GM13977 (cell line): ENCODE data around the gene OPCML.

ENCODE experiments used
- DNase-seq: peaks from one replicate; pipeline ENCODE4 v3.0.0; 2012; ENCODE audit warnings: low spot score
- in situ Hi-C: fragments of 300-500 bp; cut with MboI; formaldehyde crosslinking; loops from one replicate; pipeline ENCODE4 v1.12.0; 2022; ENCODE audit warnings: low sequenced_read_pairs, low pct_unique_long_range_greater_than_20kb, mixed read lengths, inconsistent platforms; ENCODE audit not compliant: unreplicated experiment
- TF ChIP-seq, protein P1 (sequence below): IDR thresholded peaks from 2 replicates; pipeline ENCODE4 v1.5.1; 2012; ENCODE audit warnings: mild to moderate bottlenecking, control low read depth; ENCODE audit not compliant: insufficient read depth; ENCODE audit errors: extremely low read depth, missing control alignments

The OPCML gene

DNA sequence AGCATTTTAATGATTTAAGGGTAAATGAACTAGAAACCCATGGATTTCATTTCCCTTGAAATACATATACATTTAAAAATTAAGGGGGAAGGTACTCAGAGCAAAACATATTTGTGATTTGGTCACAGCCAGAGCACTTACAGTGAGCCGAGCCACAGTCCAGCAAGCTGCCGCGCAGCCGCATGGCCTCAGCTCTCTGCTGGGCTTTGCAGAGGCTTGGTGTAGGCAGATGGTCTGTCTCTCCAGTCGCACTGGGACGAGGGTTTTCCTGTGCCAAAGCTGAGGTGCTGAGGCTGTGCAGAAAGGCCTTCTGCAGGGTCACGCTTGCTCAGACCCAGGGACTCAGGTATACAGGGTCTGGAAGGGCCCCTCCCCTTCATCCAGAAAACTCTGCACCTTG lies 367.3 kb downstream of the OPCML start:
- in situ Hi-C loops: no loop called here
- DNase-seq: no peak
- TF ChIP-seq, protein P1, sequence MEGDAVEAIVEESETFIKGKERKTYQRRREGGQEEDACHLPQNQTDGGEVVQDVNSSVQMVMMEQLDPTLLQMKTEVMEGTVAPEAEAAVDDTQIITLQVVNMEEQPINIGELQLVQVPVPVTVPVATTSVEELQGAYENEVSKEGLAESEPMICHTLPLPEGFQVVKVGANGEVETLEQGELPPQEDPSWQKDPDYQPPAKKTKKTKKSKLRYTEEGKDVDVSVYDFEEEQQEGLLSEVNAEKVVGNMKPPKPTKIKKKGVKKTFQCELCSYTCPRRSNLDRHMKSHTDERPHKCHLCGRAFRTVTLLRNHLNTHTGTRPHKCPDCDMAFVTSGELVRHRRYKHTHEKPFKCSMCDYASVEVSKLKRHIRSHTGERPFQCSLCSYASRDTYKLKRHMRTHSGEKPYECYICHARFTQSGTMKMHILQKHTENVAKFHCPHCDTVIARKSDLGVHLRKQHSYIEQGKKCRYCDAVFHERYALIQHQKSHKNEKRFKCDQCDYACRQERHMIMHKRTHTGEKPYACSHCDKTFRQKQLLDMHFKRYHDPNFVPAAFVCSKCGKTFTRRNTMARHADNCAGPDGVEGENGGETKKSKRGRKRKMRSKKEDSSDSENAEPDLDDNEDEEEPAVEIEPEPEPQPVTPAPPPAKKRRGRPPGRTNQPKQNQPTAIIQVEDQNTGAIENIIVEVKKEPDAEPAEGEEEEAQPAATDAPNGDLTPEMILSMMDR: no peak

DNA sequence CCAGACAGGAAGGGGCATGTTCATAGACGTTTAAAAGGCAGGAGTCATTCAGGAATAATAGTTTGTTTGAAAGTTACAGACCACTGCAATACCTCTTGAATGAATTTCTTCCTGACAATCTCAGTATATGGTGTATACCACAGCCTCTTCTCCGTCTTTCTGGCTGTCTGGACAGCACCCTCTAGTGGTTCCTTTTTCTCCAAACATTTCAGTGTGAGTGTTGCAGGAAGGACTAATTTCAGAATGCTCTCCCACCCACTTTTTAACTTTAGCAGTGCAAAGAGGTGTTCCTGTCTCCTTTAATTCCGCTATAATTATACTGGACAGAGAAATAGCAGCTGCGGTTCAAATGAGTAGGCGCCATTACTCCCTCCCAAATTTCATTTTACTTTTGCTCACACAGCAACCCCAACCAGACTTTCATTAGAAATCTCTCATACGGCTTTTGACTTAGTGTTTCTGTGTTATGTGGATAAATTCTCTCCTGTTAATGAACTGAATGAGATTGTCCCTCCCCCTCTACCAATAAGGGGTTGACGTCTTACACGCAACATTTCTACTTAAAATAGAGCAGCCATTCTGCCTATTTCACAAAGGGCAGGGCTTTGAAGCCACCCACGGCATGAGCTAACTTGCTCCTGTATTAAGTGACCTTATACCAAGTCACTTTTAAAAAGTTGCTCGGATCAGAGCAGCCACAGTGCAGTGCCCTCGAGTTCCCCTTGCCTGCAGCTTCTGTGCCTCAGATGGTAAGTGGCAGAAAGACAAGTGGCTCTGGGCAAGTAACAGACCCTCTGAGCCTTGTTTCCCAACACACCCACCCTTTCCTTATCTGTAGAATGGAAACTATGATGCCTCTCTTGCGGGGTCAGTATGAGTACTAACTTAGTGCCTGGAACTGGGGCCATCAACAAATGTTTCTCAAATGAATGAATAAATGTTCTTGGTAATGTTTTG lies 368.6 kb downstream of the OPCML start:
- TF ChIP-seq, protein P1: peak; percentile 70
- DNase-seq: peak; percentile 50
- in situ Hi-C loops: no loop called here

DNA sequence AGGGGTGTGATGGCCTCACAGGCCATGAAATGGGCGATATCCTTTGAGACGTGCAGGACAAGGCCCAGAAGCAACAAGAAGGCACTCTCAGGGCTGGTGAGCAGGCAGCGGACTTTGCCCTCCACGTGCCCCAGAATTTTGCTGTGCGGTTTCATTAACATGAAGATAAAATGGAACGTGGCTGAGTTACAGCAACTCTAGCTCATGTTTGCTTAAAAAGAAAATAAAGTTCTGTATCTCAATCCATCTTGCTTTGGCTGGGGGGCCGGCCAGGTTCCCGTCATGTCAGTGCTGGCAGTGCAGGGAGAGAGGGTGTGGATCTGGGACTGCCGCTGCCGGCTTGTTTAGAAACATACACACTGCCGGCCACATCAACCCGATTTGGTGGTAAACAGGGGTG lies 370.1 kb downstream of the OPCML start:
- TF ChIP-seq, protein P1: no peak
- DNase-seq: no peak
- in situ Hi-C loops: no loop called here

DNA sequence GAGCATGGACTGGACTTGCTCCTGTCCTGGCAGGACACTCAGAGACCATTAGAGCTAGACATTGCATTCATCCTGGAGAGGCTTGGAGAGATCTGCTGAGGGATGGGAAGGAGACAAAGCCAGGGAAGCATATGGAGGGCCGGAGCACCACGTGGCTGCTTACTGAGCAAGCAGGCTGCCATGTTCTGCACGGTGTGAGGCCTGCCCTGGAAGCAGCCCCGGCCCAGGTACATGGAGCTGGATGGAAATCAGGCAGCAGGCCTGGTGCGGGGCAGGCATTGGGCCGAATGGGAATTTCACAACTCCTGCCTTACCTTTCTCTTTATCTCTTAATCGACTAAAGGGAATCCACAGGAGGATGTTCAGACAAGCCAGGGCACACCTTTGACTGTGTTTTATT lies 371.5 kb downstream of the OPCML start:
- DNase-seq: no peak
- TF ChIP-seq, protein P1: no peak
- in situ Hi-C loops: no loop called here

DNA sequence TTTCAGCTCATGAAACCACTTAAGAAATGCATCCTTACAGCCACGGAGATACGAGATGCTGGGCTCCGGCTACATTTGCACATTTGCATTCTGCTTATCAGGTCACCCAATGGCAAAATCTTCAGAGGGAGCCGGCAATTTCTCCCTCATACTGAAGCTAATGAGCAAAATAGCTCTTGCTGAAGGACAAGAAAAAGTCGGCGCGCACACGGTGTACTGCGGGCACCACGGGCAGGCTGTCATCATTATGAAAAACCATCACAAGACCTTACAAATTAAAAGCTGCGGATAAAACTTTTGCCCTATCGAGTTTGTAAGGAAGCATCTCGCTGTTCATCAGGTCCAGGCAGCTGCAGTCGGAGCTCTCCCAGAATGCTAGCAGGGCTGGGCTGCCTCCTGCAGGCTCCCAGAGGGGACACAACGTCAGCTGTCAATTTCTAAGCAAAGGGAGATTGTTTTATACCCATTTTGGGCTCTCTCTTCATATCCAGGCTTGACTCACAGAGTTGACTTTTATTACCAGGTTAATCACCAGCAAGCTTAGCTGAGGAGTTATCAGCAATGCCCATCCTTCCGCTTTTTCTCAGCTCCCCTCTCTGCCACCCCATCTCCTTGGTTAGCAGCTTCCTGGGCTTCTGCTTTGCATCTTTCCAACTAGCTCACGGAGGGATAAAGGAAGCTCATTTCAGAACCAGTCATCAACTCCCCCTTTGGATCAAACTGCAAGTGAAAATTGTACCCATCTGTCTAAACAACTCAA lies 375.1 kb downstream of the OPCML start:
- no peak for DNase-seq
- in situ Hi-C loops: no loop called here
- TF ChIP-seq, protein P1: no peak

DNA sequence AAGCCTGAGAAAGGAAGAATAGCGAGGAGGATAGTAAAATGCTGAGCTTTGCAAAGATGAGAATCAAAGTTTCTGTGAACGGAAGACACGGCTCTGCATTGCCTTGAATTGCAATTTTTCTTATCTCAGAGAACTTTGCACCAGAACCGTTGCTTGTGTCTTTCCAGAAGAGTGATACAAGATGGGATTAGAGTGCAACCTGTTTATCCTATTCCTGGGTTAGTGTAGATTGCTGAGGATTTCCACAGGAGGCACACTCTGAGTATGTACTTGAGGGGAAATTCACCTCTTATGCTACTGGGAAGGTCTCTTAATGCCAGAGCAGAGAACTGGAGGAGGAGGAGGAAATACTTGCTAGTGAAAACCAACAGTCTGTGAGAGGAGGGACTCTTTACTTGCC lies 377.5 kb downstream of the OPCML start:
- TF ChIP-seq, protein P1: no peak
- no peak for DNase-seq
- in situ Hi-C loops: no loop called here
